Upper lobe of left lung (tissue), 6 donors: Measurements from ENCODE around the gene NRSN1. TPM values are rescaled to one million over a fixed set of nuclear protein-coding genes. Genes with fewer than 3 reads are reported as not detected.

Experiments
- ATAC-seq, 2 donors: fragments of 200-7000 bp; cut with Tn5 transposase; one replicate each; pipeline ENCODE4 v1.9.1; 2022; ENCODE audit warnings: mild to moderate bottlenecking in 2 of 2, moderate library complexity in 2 of 2; ENCODE audit not compliant: low FRiP score in 2 of 2
- DNase-seq, 2 donors: peaks; one replicate each; pipeline ENCODE4 v3.0.0-alpha.2; 2019 to 2020
- H3K27ac ChIP-seq, 4 donors: fragments of 200-600 bp; sonication (generic); one replicate each; pipeline ENCODE4 v1.5.1; 2016 to 2019
- H3K27me3 ChIP-seq, 4 donors: fragments of 200-600 bp; sonication (generic); one replicate each; pipeline ENCODE4 v1.5.1; 2017 to 2019
- H3K36me3 ChIP-seq, 4 donors: fragments of 200-600 bp; sonication (generic); one replicate each; pipeline ENCODE4 v1.5.1; 2016 to 2019
- H3K4me1 ChIP-seq, 4 donors: fragments of 200-600 bp; sonication (generic); one replicate each; pipeline ENCODE4 v1.5.1; 2018 to 2019
- H3K4me3 ChIP-seq, 4 donors: fragments of 200-600 bp; sonication (generic); one replicate each; pipeline ENCODE4 v1.5.1; 2017 to 2019; ENCODE audit warnings: mild to moderate bottlenecking in 2 of 4, moderate library complexity in 1 of 4
- H3K9me3 ChIP-seq, 4 donors: fragments of 200-600 bp; sonication (generic); one replicate each; pipeline ENCODE4 v1.5.1; 2018 to 2019
- EP300 ChIP-seq, 4 donors: sonication (generic); formaldehyde crosslinking; IDR thresholded peaks; one replicate each; pipeline ENCODE4 v1.5.1; 2017; ENCODE audit warnings: antibody characterized with exemption in 4 of 4, control low read depth in 2 of 4
- POLR2A ChIP-seq, 4 donors: fragments of 450-650 bp; IDR thresholded peaks; one replicate each; pipeline ENCODE4 v1.5.1; 2016 to 2017; ENCODE audit warnings: antibody characterized with exemption in 4 of 4, mild to moderate bottlenecking in 2 of 4
- POLR2AphosphoS5 ChIP-seq, 2 donors: sonication (generic); formaldehyde crosslinking; IDR thresholded peaks; one replicate each; pipeline ENCODE4 v1.5.1; 2017; ENCODE audit warnings: antibody characterized with exemption in 2 of 2
- WGBS, 2 donors: methylation state at CpG; one replicate each; pipeline ENCODE4 v1.1.5; 2017 to 2018; 5-methylcytosine and 5-hydroxymethylcytosine counted together
- total RNA-seq, 6 donors: library from RNA; depleted of rRNA in 4 of 6; stranded (reverse); fragments of >200 nt in 4 of 6; gene quantifications; one replicate each; pipeline versions ENCODE4 v1.1.0 to v1.2.1, GENCODE V29; 2016 to 2021
- TF ChIP-seq, protein P1 (sequence below), 6 experiments: fragments of 450-650 bp in 4 of 6; fragments of 200-600 bp in 2 of 6; sonication (generic) in 2 of 6; IDR thresholded peaks; one replicate each; pipeline ENCODE4 v1.5.1; 2016 to 2019; ENCODE audit warnings: antibody characterized with exemption in 6 of 6
- donor health status: DM: no; HTN: no; CAD: no; lungs with moderate emphysema.
- donor health status: DM: no; HTN: yes; CAD: no; lungs with severe emphysema.

The NRSN1 gene
- total RNA-seq, 6 donors from 2014 or later = not detected

DNA sequence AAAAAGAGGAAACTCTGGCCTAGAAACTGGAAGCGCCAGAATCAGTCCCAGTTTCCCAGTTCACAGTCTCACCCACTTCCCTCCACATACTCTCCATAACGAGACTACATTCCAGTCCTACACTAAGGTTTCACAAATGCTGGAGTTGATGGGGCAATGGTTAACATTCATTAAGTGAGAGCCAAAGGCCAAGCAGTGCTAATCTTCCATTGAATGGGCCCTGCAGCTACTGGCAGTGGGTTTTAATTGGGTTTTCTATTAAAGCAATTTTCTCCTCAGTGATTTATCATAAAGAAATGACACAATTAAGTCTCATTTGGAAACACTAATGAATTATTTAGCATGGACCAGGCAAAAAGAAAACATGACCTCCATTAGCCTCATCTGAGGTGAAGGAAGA, 20.8 kb upstream of the NRSN1 start:
- 53 to 74% methylated on average over 2 of the region's 2 CpGs for WGBS, 2 donors
- DNase-seq (no peak), ATAC-seq (no peak)
- Histone ChIP-seq H3K36me3 (no peaks in the 10 kb centered on the region), H3K9me3 (no peaks in the 10 kb centered on the region), H3K4me1 (no peaks in the 10 kb centered on the region), H3K4me3 (no peak overlapping the region), H3K27ac (no peak overlapping the region), H3K27me3 (no peaks in the 10 kb centered on the region)
- TF ChIP-seq POLR2AphosphoS5 (IDR thresholded peaks at IDR 0.05) (no peak), POLR2A (IDR thresholded peaks at IDR 0.05) (no peak), EP300 (IDR thresholded peaks at IDR 0.05) (no peak)
- TF ChIP-seq, protein P1, sequence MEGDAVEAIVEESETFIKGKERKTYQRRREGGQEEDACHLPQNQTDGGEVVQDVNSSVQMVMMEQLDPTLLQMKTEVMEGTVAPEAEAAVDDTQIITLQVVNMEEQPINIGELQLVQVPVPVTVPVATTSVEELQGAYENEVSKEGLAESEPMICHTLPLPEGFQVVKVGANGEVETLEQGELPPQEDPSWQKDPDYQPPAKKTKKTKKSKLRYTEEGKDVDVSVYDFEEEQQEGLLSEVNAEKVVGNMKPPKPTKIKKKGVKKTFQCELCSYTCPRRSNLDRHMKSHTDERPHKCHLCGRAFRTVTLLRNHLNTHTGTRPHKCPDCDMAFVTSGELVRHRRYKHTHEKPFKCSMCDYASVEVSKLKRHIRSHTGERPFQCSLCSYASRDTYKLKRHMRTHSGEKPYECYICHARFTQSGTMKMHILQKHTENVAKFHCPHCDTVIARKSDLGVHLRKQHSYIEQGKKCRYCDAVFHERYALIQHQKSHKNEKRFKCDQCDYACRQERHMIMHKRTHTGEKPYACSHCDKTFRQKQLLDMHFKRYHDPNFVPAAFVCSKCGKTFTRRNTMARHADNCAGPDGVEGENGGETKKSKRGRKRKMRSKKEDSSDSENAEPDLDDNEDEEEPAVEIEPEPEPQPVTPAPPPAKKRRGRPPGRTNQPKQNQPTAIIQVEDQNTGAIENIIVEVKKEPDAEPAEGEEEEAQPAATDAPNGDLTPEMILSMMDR (IDR thresholded peaks at IDR 0.05) = no peak

DNA sequence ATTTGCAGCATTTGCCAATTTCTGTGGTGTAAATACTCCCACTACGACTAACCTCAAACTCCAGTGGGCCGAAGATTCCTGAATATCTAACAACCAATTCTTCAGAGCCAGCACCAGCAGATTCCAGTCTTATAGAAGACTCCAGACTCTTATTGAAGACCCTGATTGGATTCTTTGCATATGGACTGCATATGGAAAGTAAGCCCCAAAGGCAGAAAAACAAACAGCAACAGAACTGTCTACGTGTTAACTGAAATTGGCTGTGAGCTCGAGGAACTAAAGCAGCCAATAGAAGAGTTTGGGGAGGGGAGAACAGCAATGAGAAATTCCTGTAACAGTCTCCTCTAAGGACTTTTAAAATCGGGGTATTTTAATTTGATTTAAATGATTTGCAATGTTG, 19.7 kb upstream of the NRSN1 start:
- no peak for ATAC-seq
- no peak for TF ChIP-seq POLR2AphosphoS5 (IDR thresholded peaks at IDR 0.05)
- TF ChIP-seq POLR2A (IDR thresholded peaks at IDR 0.05) = no peak
- no peak for TF ChIP-seq EP300 (IDR thresholded peaks at IDR 0.05)
- TF ChIP-seq, protein P1 (IDR thresholded peaks at IDR 0.05) = no peak
- H3K36me3 ChIP-seq = no peaks in the 10 kb centered on the region
- 83 to 85% methylated on average over 5 of the region's 5 CpGs for WGBS, 2 donors
- no peaks in the 10 kb centered on the region for H3K27me3 ChIP-seq
- H3K27ac ChIP-seq = no peak overlapping the region
- no peak for DNase-seq
- H3K4me1 ChIP-seq = no peaks in the 10 kb centered on the region
- no peaks in the 10 kb centered on the region for H3K9me3 ChIP-seq
- H3K4me3 ChIP-seq = no peak overlapping the region

DNA sequence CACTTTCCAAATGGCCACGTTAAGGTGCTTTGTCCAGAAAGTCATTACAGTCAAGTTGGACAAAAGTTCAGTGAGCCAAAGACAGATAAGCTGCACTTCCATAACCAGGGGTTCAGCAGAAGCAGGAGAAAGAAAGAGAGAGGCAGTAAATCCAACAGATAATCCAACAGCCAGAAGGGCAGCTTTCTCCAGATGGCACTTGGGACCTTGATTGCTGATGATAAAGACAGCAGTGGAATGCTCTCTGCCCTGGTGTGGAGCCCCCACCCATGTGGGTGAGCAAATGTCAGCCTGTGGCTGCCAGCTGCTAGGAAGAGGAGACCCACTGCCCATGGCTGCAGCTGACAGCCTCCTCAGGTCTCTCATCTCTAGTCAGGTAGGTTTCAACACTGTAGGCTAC, 18.7 kb upstream of the NRSN1 start:
- Histone ChIP-seq H3K4me3 (no peak overlapping the region), H3K36me3 (no peaks in the 10 kb centered on the region), H3K27me3 (no peaks in the 10 kb centered on the region), H3K27ac (no peak overlapping the region), H3K9me3 (no peaks in the 10 kb centered on the region), H3K4me1 (no peaks in the 10 kb centered on the region)
- WGBS, 2 donors = 80 to 83% methylated on average over 1 of the region's 1 CpG
- DNase-seq (no peak), ATAC-seq (no peak)
- TF ChIP-seq POLR2A (IDR thresholded peaks at IDR 0.05) = no peak
- TF ChIP-seq, protein P1 (IDR thresholded peaks at IDR 0.05) = no peak
- no peak for TF ChIP-seq POLR2AphosphoS5 (IDR thresholded peaks at IDR 0.05)
- no peak for TF ChIP-seq EP300 (IDR thresholded peaks at IDR 0.05)

DNA sequence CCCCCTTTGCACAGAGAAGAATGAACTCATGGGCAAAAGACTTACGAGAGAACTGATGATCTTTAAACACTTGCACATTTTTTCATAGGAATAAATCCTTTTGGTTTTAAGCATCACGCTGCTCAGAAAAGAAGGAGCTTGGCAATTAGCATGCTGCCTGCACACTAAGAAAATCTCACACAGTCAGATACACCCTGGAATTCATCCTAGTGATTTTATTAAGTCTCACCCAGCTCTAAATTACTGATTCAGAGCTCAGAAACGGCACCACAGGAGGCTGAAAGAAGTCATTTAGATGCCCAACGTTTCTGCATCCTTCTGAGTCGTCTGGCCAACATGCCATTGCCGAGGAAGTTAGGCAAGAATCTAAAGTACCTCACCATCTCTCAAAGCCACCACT, 18.0 kb upstream of the NRSN1 start:
- H3K36me3 ChIP-seq = no peaks in the 10 kb centered on the region
- no peak for TF ChIP-seq EP300 (IDR thresholded peaks at IDR 0.05)
- TF ChIP-seq POLR2A (IDR thresholded peaks at IDR 0.05) = no peak
- no peak for TF ChIP-seq POLR2AphosphoS5 (IDR thresholded peaks at IDR 0.05)
- TF ChIP-seq, protein P1 (IDR thresholded peaks at IDR 0.05) = no peak
- H3K9me3 ChIP-seq = no peaks in the 10 kb centered on the region
- ATAC-seq = no peak
- no peaks in the 10 kb centered on the region for H3K27me3 ChIP-seq
- H3K4me1 ChIP-seq = no peaks in the 10 kb centered on the region
- whole genome bisulfite sequencing, 2 donors = 71 to 79% methylated on average over 6 of the region's 6 CpGs
- no peak overlapping the region for H3K4me3 ChIP-seq
- no peak for DNase-seq
- H3K27ac ChIP-seq = no peak overlapping the region

DNA sequence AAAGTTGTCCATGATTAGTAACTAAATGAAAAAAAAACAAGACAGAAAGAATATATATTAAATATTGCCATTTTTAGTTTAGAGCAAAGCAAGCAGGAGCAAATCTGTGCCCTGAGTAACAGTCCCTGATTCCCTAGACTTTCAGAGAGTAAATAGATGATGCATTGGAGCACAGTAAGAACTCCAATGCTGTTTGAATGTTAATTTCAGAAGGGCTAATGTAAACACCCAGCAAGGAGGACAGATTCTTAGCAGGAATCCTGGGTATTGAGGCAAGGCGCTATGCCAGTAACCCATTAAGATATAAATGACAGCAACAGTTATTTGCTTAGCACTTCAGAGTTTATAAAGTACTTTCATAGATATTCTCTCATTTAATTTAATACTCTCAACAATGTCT, 15.6 kb upstream of the NRSN1 start:
- no peaks in the 10 kb centered on the region for H3K27me3 ChIP-seq
- ATAC-seq (no peak), DNase-seq (no peak)
- H3K4me1 ChIP-seq = no peaks in the 10 kb centered on the region
- TF ChIP-seq EP300 (IDR thresholded peaks at IDR 0.05) (no peak), POLR2AphosphoS5 (IDR thresholded peaks at IDR 0.05) (no peak), POLR2A (IDR thresholded peaks at IDR 0.05) (no peak)
- TF ChIP-seq, protein P1 (IDR thresholded peaks at IDR 0.05) = no peak
- H3K36me3 ChIP-seq = no peaks in the 10 kb centered on the region
- H3K27ac ChIP-seq = no peak overlapping the region
- H3K9me3 ChIP-seq = no peaks in the 10 kb centered on the region
- WGBS, 2 donors = 0% methylated on average over 1 of the region's 1 CpG
- no peak overlapping the region for H3K4me3 ChIP-seq
